Measurements from ENCODE around the gene TMCO4.

The TMCO4 gene

GRCh38 chr1:19680644-19681043, 119.1 kb downstream of the TMCO4 start:
- DNase-seq: no peak

GRCh38 chr1:19679691-19680090, 120.0 kb downstream of the TMCO4 start:
- DNase-seq: no peak

DNA sequence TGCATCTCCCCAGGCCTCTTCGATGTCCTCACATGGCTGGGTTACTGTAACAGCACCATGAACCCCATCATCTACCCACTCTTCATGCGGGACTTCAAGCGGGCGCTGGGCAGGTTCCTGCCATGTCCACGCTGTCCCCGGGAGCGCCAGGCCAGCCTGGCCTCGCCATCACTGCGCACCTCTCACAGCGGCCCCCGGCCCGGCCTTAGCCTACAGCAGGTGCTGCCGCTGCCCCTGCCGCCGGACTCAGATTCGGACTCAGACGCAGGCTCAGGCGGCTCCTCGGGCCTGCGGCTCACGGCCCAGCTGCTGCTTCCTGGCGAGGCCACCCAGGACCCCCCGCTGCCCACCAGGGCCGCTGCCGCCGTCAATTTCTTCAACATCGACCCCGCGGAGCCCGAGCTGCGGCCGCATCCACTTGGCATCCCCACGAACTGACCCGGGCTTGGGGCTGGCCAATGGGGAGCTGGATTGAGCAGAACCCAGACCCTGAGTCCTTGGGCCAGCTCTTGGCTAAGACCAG, 120.7 kb downstream of the TMCO4 start:
- no peak for DNase-seq

GRCh38 chr1:19678493-19678892, 121.2 kb downstream of the TMCO4 start:
- no peak for DNase-seq

GRCh38 chr1:19676438-19676922, 123.2 kb downstream of the TMCO4 start:
- peak; percentile 23 for DNase-seq

- DNase-seq: no peak
Measured at GRCh38 chr1:19675797-19676196, 123.9 kb downstream of the TMCO4 start.

- DNase-seq: no peak
Measured at GRCh38 chr1:19672237-19672636, 127.5 kb downstream of the TMCO4 start.

- DNase-seq: no peak
Measured at GRCh38 chr1:19670787-19671186, 128.9 kb downstream of the TMCO4 start.

DNA sequence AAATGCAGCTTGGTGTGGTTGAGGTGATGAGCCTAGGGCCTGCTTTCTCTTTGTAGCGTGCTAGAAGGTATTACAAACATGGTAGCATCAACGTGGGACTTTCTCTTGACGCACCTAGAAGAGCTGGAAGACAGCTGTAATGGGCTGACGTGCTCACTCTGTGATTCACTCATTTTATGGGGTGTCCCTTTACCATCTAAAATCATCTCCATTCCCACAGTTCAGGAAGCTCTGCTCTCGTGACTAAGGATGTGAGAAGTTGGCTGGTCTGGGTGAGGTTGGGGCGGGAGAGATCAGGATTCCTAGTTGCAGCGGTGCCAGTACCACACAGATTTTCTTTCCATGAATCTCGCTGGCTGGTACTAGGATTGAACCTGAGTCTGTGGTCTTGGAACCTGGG, 130.8 kb downstream of the TMCO4 start:
- no peak for DNase-seq

DNA sequence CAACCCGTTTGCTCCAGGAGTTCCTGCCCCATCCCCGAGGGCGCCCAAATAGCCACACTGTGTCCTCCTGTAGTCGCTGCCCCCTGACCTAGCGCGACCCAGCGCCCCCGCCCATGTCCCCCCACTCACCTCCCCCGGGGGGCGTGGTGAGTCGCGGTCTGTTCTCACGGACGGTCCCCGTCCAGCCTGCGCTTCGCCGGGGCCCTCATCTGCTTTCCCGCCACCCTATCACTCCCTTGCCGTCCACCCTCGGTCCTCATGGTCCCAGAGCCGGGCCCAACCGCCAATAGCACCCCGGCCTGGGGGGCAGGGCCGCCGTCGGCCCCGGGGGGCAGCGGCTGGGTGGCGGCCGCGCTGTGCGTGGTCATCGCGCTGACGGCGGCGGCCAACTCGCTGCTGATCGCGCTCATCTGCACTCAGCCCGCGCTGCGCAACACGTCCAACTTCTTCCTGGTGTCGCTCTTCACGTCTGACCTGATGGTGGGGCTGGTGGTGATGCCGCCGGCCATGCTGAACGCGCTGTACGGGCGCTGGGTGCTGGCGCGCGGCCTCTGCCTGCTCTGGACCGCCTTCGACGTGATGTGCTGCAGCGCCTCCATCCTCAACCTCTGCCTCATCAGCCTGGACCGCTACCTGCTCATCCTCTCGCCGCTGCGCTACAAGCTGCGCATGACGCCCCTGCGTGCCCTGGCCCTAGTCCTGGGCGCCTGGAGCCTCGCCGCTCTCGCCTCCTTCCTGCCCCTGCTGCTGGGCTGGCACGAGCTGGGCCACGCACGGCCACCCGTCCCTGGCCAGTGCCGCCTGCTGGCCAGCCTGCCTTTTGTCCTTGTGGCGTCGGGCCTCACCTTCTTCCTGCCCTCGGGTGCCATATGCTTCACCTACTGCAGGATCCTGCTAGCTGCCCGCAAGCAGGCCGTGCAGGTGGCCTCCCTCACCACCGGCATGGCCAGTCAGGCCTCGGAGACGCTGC, 133.9 kb downstream of the TMCO4 start:
- no peak for DNase-seq

DNA sequence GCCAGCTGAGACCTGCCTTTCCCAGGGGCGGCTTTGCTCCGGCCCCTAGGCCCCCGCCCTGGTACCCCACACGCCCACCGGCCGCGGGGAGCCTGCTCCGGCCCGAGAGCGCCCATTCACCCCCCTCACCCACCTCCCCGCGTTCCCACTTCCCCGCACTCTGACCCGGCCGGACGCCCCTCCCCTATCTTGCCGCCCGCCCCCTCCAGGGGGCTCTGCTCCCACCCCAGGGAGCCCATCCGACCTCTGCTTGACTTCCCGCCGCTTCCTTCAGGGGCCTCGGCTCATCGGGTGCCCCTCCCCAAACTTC, 134.6 kb downstream of the TMCO4 start:
- no peak for DNase-seq

GRCh38 chr1:19664453-19665185, 135.1 kb downstream of the TMCO4 start, which contains the start of gene HTR6:
TSS of gene HTR6 (plus strand) at chr1:19664875. CDS start at chr1:19665754, 879 bp downstream.
- no peak for DNase-seq

GRCh38 chr1:19662313-19662712, 137.4 kb downstream of the TMCO4 start:
- no peak for DNase-seq

DNA sequence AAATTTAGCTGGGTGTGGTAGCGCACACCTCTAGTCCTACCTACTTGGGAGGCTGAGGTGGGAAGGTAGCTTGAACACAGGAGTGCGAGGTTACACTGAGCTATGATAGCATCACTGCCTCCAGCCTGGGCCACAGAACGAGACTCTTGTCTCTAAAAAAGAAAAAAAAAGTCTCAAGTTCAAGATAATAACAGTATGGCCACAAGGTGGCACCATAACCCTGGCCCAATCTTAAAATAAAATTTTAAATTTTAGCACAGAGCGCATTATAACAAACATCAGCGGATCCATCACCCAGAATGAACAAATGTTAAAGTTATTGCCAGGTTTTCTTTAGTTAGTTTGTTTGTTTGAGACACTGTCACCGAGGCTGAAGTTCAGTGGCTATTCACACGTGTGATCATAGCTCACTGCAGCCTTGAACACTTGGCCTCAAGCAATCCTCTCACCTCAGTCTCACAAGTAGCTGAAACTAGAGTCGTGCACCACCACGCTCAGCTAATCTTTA, 137.9 kb downstream of the TMCO4 start:
- peak; percentile 65 for DNase-seq

- no peak for DNase-seq
Measured at GRCh38 chr1:19658186-19658585, 141.5 kb downstream of the TMCO4 start.

- DNase-seq: no peak
Measured at GRCh38 chr1:19657511-19657910, 142.2 kb downstream of the TMCO4 start.

DNA sequence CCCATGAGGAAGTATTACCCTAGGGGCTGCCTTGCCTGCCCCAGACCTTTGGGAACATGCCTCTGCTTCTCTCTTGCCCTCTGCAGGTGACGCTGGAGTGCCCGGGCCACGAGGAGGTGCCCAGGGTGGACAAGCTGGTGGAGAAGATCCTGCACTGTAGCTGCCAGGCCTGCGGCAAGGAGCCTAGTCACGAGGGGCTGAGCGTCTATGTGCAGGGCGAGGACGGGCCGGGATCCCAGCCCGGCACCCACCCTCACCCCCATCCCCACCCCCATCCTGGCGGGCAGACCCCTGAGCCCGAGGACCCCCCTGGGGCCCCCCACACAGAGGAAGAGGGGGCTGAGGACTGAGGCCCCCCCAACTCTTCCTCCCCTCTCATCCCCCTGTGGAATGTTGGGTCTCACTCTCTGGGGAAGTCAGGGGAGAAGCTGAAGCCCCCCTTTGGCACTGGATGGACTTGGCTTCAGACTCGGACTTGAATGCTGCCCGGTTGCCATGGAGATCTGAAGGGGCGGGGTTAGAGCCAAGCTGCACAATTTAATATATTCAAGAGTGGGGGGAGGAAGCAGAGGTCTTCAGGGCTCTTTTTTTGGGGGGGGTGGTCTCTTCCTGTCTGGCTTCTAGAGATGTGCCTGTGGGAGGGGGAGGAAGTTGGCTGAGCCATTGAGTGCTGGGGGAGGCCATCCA, 142.8 kb downstream of the TMCO4 start:
- no peak for DNase-seq

- no peak for DNase-seq
Measured at GRCh38 chr1:19656134-19656779, 143.5 kb downstream of the TMCO4 start.

- DNase-seq: no peak
Measured at GRCh38 chr1:19655718-19656080, 144.0 kb downstream of the TMCO4 start.

- no peak for DNase-seq
Measured at GRCh38 chr1:19654886-19655717, 144.6 kb downstream of the TMCO4 start.

- DNase-seq: no peak
Measured at GRCh38 chr1:19654386-19654785, 145.3 kb downstream of the TMCO4 start.

Measured in suppressor macrophage treated with lipopolysaccharide for 4 hours (primary cell).